Measurements from ENCODE around the gene STAG2. TPM values are rescaled to one million over a fixed set of nuclear protein-coding genes. Genes with fewer than 3 reads are reported as not detected.

The STAG2 gene
- total RNA-seq, 2 donors from 2014 or later: 73.7 to 130 TPM

DNA sequence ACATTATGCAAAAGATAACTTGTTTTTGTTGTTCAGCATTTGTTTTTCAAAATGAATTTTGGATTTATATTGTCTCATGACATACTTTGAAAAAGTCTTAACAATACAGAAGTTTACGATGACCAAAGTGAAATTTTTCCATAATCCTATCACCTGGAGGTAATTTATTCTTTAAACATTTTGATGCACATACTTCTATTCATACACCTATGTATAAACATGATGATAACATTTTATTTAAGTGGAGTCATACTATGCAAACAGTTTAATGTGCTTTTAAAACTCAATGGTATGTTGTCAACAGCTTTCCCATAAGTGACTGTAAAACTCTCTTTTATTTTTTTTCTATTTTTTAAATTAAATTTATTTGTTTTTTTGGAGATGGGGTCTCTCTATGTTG is 65.0 kb downstream of the STAG2 start:
- H3K4me1 Mint-ChIP-seq: no peaks in the 10 kb centered on the region
- H3K27me3 Mint-ChIP-seq (ENCODE audit: insufficient read depth): no peaks in the 10 kb centered on the region
- H3K9me3 Mint-ChIP-seq: peaks cover 2% of the 10 kb centered on the region
- H3K36me3 Mint-ChIP-seq (ENCODE audit: low read depth): peaks cover 41% of the 10 kb centered on the region
- no peak overlapping the region for H3K27ac Mint-ChIP-seq
- H3K4me3 ChIP-seq (ENCODE audit: low read length): no peak overlapping the region
- H3K9me3 ChIP-seq (ENCODE audit: control insufficient read depth, low read length): no peaks in the 10 kb centered on the region
- TF ChIP-seq, protein P1, sequence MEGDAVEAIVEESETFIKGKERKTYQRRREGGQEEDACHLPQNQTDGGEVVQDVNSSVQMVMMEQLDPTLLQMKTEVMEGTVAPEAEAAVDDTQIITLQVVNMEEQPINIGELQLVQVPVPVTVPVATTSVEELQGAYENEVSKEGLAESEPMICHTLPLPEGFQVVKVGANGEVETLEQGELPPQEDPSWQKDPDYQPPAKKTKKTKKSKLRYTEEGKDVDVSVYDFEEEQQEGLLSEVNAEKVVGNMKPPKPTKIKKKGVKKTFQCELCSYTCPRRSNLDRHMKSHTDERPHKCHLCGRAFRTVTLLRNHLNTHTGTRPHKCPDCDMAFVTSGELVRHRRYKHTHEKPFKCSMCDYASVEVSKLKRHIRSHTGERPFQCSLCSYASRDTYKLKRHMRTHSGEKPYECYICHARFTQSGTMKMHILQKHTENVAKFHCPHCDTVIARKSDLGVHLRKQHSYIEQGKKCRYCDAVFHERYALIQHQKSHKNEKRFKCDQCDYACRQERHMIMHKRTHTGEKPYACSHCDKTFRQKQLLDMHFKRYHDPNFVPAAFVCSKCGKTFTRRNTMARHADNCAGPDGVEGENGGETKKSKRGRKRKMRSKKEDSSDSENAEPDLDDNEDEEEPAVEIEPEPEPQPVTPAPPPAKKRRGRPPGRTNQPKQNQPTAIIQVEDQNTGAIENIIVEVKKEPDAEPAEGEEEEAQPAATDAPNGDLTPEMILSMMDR (conservative IDR thresholded peaks at IDR 0.05): no peak
- H3K4me3 Mint-ChIP-seq: no peak overlapping the region
- WGBS, 2 experiments (ENCODE audit: insufficient coverage in 1 of 2, insufficient read length in 1 of 2): no CpG with 5 or more reads among the region's 1 CpG
- H3K4me1 ChIP-seq (ENCODE audit: control insufficient read depth, insufficient read depth, low read length): no peaks in the 10 kb centered on the region
- DNase-seq: no peak
- peaks cover 54% of the 10 kb centered on the region for H3K36me3 ChIP-seq (ENCODE audit: control insufficient read depth, insufficient read depth, low read length)
- H3K27ac ChIP-seq (ENCODE audit: low read depth, low read length): no peak overlapping the region
- H3K9ac ChIP-seq (ENCODE audit: extremely low read depth, low read length, poor library complexity, severe bottlenecking): no peak overlapping the region
- no peaks in the 10 kb centered on the region for H3K27me3 ChIP-seq (ENCODE audit: control insufficient read depth, insufficient read depth, low read length, poor library complexity, severe bottlenecking)

GRCh38 chrX:124028182-124028581 is 66.7 kb downstream of the STAG2 start:
- H3K36me3 Mint-ChIP-seq (ENCODE audit: low read depth): peaks cover 43% of the 10 kb centered on the region
- Histone ChIP-seq H3K27ac (ENCODE audit: low read depth, low read length) (no peak overlapping the region), H3K4me3 (ENCODE audit: low read length) (no peak overlapping the region), H3K9ac (ENCODE audit: extremely low read depth, low read length, poor library complexity, severe bottlenecking) (no peak overlapping the region), H3K9me3 (ENCODE audit: control insufficient read depth, low read length) (no peaks in the 10 kb centered on the region), H3K36me3 (ENCODE audit: control insufficient read depth, insufficient read depth, low read length) (peaks cover 47% of the 10 kb centered on the region), H3K27me3 (ENCODE audit: control insufficient read depth, insufficient read depth, low read length, poor library complexity, severe bottlenecking) (no peaks in the 10 kb centered on the region), H3K4me1 (ENCODE audit: control insufficient read depth, insufficient read depth, low read length) (no peaks in the 10 kb centered on the region)
- TF ChIP-seq, protein P1 (conservative IDR thresholded peaks at IDR 0.05): no peak
- no peaks in the 10 kb centered on the region for H3K27me3 Mint-ChIP-seq (ENCODE audit: insufficient read depth)
- no peak for DNase-seq
- 80 to 98% methylated on average over 2 to 3 of the region's 3 CpGs for WGBS, 2 experiments (ENCODE audit: insufficient coverage in 1 of 2, insufficient read length in 1 of 2)
- H3K9me3 Mint-ChIP-seq: peaks cover 2% of the 10 kb centered on the region
- no peak overlapping the region for H3K4me3 Mint-ChIP-seq
- H3K27ac Mint-ChIP-seq: no peak overlapping the region
- H3K4me1 Mint-ChIP-seq: no peaks in the 10 kb centered on the region

DNA sequence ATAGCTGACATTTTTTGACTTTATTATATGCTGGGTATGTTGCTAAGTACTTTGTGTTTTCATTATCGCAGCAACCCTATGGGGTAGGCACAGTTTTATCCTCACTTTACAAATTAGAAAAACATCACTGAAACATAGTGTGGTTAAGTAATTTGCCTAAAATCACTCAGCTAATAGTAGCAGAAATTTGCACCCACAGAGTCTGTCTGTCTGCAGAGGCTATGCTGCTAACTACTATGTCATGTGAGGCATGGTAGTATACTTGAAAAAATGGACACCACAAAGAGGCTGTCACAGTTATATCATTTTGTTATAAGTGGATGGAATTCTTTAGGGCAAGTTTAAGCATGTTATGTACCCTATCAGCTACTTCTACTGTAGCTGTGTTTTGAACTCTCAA is 69.0 kb downstream of the STAG2 start:
- H3K27me3 Mint-ChIP-seq (ENCODE audit: insufficient read depth): no peaks in the 10 kb centered on the region
- no peak overlapping the region for H3K9ac ChIP-seq (ENCODE audit: extremely low read depth, low read length, poor library complexity, severe bottlenecking)
- H3K9me3 Mint-ChIP-seq: peaks cover 2% of the 10 kb centered on the region
- H3K36me3 Mint-ChIP-seq (ENCODE audit: low read depth): peaks cover 41% of the 10 kb centered on the region
- H3K36me3 ChIP-seq (ENCODE audit: control insufficient read depth, insufficient read depth, low read length): peaks cover 32% of the 10 kb centered on the region
- H3K9me3 ChIP-seq (ENCODE audit: control insufficient read depth, low read length): no peaks in the 10 kb centered on the region
- no peak overlapping the region for H3K4me3 Mint-ChIP-seq
- no peak for DNase-seq
- no peak overlapping the region for H3K27ac ChIP-seq (ENCODE audit: low read depth, low read length)
- no peaks in the 10 kb centered on the region for H3K4me1 Mint-ChIP-seq
- no peaks in the 10 kb centered on the region for H3K4me1 ChIP-seq (ENCODE audit: control insufficient read depth, insufficient read depth, low read length)
- no peaks in the 10 kb centered on the region for H3K27me3 ChIP-seq (ENCODE audit: control insufficient read depth, insufficient read depth, low read length, poor library complexity, severe bottlenecking)
- H3K27ac Mint-ChIP-seq: no peak overlapping the region
- no CpG with 5 or more reads among the region's 1 CpG for WGBS, 2 experiments (ENCODE audit: insufficient coverage in 1 of 2, insufficient read length in 1 of 2)
- no peak overlapping the region for H3K4me3 ChIP-seq (ENCODE audit: low read length)
- TF ChIP-seq, protein P1 (conservative IDR thresholded peaks at IDR 0.05): no peak
